Limb (tissue), 2 donors: ENCODE data around the gene TTC5.
"Not testable (repeated sequence)": the region's sequence is repeated elsewhere in the genome, so short reads cannot be mapped to it uniquely, and the experiment has no call there.

Experiments
- DNase-seq, 2 donors: peaks; one replicate each; pipeline ENCODE4 v3.0.0-alpha.2; 2016; ENCODE audit errors: extremely low spot score in 2 of 2

Gene TTC5

DNA sequence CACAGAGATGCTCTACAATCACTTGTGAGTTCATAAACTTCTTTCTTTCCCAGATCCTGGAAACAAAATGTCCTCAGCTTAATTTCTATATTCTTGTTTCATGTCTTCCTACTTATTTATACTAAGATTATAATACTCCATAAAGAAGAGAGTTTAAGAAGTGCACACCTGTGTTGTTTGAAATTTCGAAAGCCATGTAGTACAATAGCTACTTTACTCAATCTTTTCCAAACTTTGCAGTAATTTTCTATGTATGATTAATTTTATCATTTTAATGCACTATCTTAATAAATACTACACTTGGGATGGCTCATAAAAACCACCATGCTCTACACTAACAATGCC is 300 bp upstream of the TTC5 start:
- no peak for DNase-seq

DNA sequence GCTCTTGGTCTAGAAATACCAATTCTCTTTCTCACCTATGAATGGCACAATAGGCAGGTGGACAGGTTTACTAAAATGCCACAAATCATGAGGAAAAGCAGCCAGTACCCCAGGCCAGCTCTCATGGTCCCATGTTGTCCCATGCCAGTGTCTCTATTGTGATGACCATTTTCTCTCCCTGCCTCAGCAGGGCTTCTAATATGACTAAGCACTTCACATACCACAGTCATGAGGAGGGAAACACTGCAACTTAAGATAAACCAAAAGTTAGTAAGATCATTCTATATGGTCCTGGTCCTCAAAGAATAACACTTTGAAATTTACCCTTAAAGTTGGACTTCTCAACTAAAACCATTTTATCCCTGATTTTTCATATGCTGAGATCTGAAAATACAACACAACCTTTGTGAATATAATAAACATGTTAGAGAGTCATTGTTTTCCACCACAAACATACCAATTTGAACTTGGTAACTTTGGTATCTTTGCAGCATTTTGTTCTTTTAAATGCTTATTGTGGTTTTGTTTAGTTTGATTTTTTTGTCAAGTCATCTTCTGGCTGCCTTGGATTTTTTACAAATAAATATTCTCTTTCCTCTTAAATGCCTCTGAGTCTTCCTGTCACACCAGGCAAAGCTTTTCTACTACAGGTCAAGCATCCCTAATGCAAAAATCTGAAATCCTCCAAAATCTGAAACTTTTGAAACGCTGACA is 3.6 kb downstream of the TTC5 start:
- no peak for DNase-seq

DNA sequence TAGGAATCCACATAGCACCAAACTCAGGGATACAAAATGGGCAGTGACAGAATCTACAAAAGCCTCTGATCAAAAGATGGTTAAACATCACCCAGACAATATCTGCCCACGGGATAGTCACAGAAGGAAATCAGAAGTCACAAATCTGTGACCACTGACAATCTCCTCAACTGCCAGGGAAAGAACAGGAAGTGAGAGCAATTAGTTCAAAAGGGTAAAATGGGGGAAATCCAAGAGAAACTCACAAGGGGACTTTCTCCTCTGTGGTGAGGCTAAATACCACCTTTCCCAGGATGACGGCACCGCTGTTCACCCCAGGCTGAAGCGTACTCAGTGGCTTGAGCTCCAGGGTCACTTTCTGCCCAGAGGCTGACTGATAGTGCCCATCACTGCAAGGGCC is 10.7 kb downstream of the TTC5 start:
- no peak for DNase-seq

DNA sequence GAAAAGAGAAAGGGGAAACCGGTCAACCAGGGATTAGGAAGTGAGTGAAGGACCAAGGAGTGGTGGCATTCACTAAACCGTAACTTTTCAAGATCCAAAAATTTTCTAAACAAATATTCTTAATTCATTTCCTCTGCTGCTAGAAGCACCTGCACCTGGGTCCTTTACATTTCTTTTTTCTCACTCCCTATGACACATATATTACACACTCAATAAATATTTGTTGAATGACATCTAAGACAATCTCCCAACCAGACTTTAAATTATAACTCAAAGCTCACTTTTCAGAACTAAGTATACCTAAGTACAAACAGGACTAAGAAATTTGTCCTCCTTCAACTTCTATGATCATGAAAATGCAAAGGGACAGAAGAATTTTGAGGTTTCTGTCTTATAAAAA is 11.1 kb downstream of the TTC5 start:
- DNase-seq: no peak

DNA sequence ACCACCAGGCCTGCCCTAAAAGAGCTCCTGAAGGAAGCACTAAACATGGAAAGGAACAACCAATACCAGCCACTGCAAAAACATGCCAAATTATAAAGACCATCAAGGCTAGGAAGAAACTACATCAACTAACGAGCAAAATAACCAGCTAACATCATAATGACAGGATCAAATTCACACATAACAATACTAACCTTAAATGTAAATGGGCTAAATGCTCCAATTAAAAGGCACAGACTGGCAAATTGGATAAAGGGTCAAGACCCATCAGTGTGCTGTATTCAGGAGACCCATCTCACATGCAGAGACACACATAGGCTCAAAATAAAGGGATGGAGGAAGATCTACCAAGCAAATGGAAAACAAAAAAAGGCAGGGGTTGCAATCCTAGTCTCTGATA is 23.8 kb downstream of the TTC5 start:
- DNase-seq: not testable (repeated sequence)

DNA sequence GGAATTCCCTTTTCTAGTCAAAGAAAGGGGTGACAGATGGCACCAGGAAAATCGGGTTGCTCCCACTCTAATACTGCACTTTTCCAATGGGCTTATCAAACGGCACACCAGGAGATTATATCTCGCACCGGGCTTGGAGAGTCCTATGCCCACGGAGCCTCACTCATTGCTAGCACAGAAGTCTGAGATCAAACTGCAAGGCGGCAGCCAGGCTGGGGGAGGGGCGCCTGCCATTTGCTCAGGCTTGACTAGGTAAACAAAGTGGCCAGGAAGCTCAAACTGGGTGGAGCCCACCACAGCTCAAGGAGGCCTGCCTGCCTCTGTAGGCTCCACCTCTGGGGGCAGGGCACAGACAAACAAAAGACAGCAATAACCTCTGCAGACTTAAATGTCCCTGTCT is 25.5 kb downstream of the TTC5 start:
- not testable (repeated sequence) for DNase-seq

DNA sequence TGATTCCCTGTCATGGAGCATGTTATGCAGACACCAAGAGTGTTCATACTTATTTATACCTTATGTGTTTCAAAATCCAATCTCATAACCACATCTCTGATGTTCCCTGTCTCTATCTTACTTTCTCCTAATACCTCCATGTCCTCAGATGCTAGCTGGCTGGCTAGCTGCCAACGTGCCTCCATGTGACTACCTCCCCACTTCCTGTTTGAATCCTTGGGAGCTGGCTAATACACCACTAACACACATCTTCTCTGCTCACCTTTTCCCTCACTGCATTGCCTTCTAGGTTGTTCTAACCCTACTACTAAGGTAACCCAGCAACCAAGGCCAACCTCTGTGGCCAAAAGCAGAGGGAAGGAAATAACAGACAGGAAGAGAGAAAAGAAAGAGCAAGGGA is 27.3 kb downstream of the TTC5 start:
- no peak for DNase-seq

DNA sequence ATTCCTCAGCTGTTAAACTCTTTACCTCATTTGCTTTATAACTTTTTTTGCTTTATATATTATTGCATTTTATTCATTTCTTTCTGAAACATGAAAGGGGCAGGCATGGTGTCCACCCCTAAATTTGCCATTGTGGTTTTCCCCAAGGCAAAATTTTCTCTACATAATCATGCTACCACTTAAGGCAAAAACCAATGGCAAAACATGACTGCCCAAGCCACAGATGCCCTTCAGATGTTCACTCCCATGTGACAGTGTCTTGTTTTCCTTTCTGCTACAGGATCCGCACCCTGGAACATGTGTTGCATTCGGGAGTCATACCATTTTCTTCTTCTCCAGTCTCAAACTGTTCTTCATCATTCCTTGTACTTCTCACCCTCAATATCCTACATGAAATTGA is 28.3 kb downstream of the TTC5 start:
- no peak for DNase-seq

DNA sequence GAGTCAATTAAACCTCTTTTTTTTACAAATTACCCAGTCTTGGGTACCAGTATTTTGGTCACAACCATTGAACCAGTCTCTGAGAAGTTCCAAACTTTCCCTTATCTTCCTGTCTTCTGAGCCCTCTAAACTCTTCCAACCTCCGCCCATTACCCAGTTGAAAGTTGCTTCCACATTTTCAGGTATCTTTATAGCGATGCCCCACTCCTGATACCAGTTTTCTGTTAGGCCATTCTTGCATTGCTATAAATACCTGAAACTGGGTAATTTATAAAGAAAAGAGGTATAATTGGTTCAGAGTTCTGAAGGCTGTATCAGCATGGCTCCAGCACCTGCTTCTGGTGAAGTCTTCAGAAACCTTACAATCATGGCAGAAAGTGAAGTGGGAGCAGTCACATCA is 31.7 kb downstream of the TTC5 start:
- DNase-seq: no peak

DNA sequence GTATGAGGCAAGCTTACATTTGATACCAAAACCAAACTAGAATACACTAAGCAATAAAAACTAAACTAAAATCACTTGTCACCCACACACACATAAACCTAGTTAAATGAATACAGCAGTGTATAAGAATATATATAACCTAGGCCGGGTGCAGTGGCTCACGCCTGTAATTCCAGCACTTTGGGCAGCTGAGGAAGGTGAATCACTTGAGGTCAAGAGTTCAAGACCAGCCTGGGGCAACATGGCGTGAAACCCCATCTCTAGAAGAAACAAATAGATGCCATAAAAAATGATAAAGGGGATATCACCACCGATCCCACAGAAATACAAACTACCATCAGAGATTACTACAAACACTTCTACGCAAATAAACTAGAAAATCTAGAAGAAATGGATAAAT is 41.4 kb downstream of the TTC5 start:
- DNase-seq: not testable (repeated sequence)

DNA sequence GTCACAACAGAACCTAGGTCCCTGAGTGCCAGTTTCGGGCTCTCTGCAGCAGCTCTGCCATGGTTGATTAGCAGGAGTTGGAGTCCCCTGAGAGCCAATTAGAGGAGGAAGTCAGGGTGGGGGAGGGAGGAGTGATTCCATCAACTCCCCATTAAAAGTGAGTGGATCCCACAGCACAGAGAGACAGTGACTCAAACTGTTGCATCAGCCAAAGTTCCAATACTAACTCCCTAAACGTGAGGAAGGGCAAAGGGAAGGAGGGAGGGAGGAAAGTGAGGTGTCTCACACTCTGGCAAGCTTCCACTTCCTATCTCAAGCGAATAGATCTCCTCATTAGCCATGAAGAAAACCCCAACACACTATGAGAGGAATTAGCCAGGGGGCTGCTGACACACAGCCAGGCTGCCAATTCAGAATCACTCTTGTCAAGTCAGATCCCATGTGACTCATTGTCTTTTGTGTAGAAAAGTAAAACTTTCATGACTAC is 43.1 kb downstream of the TTC5 start:
- no peak for DNase-seq

DNA sequence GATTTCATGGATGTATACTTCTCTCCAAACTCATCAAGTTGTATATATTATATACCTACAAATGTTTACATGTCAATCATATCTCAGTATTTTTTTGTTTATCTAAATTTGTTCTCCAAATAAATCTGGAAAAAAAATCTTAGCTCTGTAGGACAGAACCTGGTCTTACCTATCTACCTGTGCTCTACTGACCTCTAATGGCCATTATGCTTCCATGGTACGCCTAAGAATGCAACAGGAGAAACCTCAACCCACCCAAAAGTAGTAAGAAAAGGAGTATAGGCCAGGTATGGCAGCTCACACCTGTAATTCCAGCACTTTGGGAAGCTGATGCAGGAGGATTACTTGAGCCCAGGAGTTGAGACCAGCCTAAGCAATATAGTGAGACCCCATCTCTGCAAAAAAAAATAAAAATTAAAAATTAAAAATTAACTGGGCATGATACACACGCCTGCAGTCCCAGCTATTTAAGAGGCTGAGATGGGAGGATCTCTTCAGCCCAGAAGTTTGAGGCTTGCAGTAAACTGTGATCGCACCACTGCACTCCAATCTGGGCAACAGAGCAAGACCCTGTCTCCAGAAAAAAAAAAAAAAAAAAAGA is 58.0 kb downstream of the TTC5 start:
- no peak for DNase-seq
